ENCODE data around the gene SDF2L1. TPM values are rescaled to one million over a fixed set of nuclear protein-coding genes. Genes with fewer than 3 reads are reported as not detected.
"Not testable (repeated sequence)": the region's sequence is repeated elsewhere in the genome, so short reads cannot be mapped to it uniquely, and the experiment has no call there.

SDF2L1 gene
- total RNA-seq, 1 donor from 2014 or later, result 43.3 TPM

- Mint-ChIP-seq H3K9me3 (no peaks in the 10 kb centered on the region), H3K27ac (no peak overlapping the region), H3K36me3 (ENCODE audit: low read depth) (peaks cover 56% of the 10 kb centered on the region), H3K4me3 (no peak overlapping the region), H3K4me1 (peaks cover 43% of the 10 kb centered on the region), H3K27me3 (no peaks in the 10 kb centered on the region)
- POLR2A ChIA-PET, result interaction anchor here (1.8 kb wide), 1 partner anchor 13 kb away, joined by 13 read pairs; no protein-coding TSS in a partner anchor
- intact Hi-C loops (cut with micrococcal nuclease), result no loop called here
- CTCF ChIA-PET, result interaction anchor here (1.1 kb wide), 1 partner anchor 13 kb away, joined by 7 read pairs; no protein-coding TSS in a partner anchor
- no peak for TF ChIP-seq CTCF (IDR thresholded peaks at IDR 0.05)
- DNase-seq (no peak), ATAC-seq (ENCODE audit: low read depth) (no peak)
Measured at GRCh38 chr22:21615731-21616130, 26.4 kb upstream of the SDF2L1 start.

GRCh38 chr22:21617337-21617736 is 24.8 kb upstream of the SDF2L1 start:
- H3K27me3 Mint-ChIP-seq; intact Hi-C loops (cut with micrococcal nuclease); H3K4me3 Mint-ChIP-seq; ATAC-seq (ENCODE audit: low read depth); H3K9me3 Mint-ChIP-seq; DNase-seq: not testable (repeated sequence)
- Mint-ChIP-seq H3K36me3 (ENCODE audit: low read depth) (peaks cover 55% of the 10 kb centered on the region), H3K27ac (peak overlapping the region; percentile 41), H3K4me1 (peaks cover 41% of the 10 kb centered on the region)
- ChIA-PET POLR2A (interaction anchor here (1.2 to 1.8 kb wide), 4 partner anchors 9 to 30 kb away, joined by 5 to 13 read pairs (median 6); partner anchors contain the start of gene SDF2L1), CTCF (interaction anchor here (1.6 kb wide), 1 partner anchor 12 kb away, joined by 11 read pairs; the partner anchor contains the start of gene YDJC)

GRCh38 chr22:21621025-21621424 is 21.1 kb upstream of the SDF2L1 start:
- POLR2A ChIA-PET, result no interaction called here
- H3K4me3 Mint-ChIP-seq, result no peak overlapping the region
- intact Hi-C loops (cut with micrococcal nuclease), result loop anchor here (10.0 kb wide), 1 partner anchor 46 kb away; no protein-coding TSS in a partner anchor

GRCh38 chr22:21622011-21622918 is 19.8 kb upstream of the SDF2L1 start:
- DNase-seq (no peak), ATAC-seq (ENCODE audit: low read depth) (no peak)
- Mint-ChIP-seq H3K27ac (peak overlapping the region; percentile 24), H3K4me1 (peaks cover 24% of the 10 kb centered on the region), H3K4me3 (no peak overlapping the region), H3K9me3 (no peaks in the 10 kb centered on the region), H3K36me3 (ENCODE audit: low read depth) (peaks cover 58% of the 10 kb centered on the region), H3K27me3 (no peaks in the 10 kb centered on the region)
- ChIA-PET CTCF (interaction anchor here (1.3 kb wide), 1 partner anchor 25 kb away, joined by 3 read pairs; no protein-coding TSS in a partner anchor), POLR2A (interaction anchor here (1.2 kb wide), 1 partner anchor 21 kb away, joined by 3 read pairs; no protein-coding TSS in a partner anchor)
- no peak for TF ChIP-seq CTCF (IDR thresholded peaks at IDR 0.05)
- intact Hi-C loops (cut with micrococcal nuclease), result loop anchor here (10.0 kb wide), 1 partner anchor 47 kb away; no protein-coding TSS in a partner anchor

More at GRCh38 chr22:21621025-21621424, 21.1 kb upstream of the SDF2L1 start:
- CTCF ChIA-PET, result no interaction called here
- ATAC-seq (ENCODE audit: low read depth), result no peak
- H3K4me1 Mint-ChIP-seq, result peaks cover 28% of the 10 kb centered on the region
- no peaks in the 10 kb centered on the region for H3K9me3 Mint-ChIP-seq
- H3K27me3 Mint-ChIP-seq, result no peaks in the 10 kb centered on the region
- DNase-seq, result no peak
- no peak overlapping the region for H3K27ac Mint-ChIP-seq
- no peak for TF ChIP-seq CTCF (IDR thresholded peaks at IDR 0.05)
- peaks cover 51% of the 10 kb centered on the region for H3K36me3 Mint-ChIP-seq (ENCODE audit: low read depth)

GRCh38 chr22:21622919-21623647 is 19.0 kb upstream of the SDF2L1 start:
- peaks cover 66% of the 10 kb centered on the region for H3K36me3 Mint-ChIP-seq (ENCODE audit: low read depth)
- peak overlapping the region; percentile 24 for H3K27ac Mint-ChIP-seq
- no peak for TF ChIP-seq CTCF (IDR thresholded peaks at IDR 0.05)
- DNase-seq (no peak), ATAC-seq (ENCODE audit: low read depth) (no peak)
- intact Hi-C loops (cut with micrococcal nuclease), result loop anchor here (10.0 kb wide), 1 partner anchor 48 kb away; no protein-coding TSS in a partner anchor
- ChIA-PET POLR2A (interaction anchor here (1.2 kb wide), 1 partner anchor 20 kb away, joined by 3 read pairs; no protein-coding TSS in a partner anchor), CTCF (interaction anchor here (1.3 kb wide), 1 partner anchor 24 kb away, joined by 3 read pairs; no protein-coding TSS in a partner anchor)
- H3K4me3 Mint-ChIP-seq, result no peak overlapping the region
- H3K9me3 Mint-ChIP-seq, result no peaks in the 10 kb centered on the region
- peaks cover 31% of the 10 kb centered on the region for H3K4me1 Mint-ChIP-seq
- no peaks in the 10 kb centered on the region for H3K27me3 Mint-ChIP-seq

Measured in activated B cell treated with CpG ODN at 0.5 μM for 24 hours (primary cell).